ENCODE data around the gene KDM2A. TPM values are rescaled to one million over a fixed set of nuclear protein-coding genes. Genes with fewer than 3 reads are reported as not detected.

The KDM2A gene
- total and polyA plus RNA-seq, 2 of the 13 experiments (the other 11 are each of a cell fraction or from before 2014, with no cell fraction given): 31.3 to 31.4 TPM

GRCh38 chr11:67289651-67290479 is 170.8 kb downstream of the KDM2A start (continued):
- peak; percentile 75; the same call in 1 of the 2 replicates for TF ChIP-seq HNRNPL (IDR thresholded peaks at IDR 0.05; ENCODE audit: low read depth, low read length)
- TF ChIP-seq AGO2 (optimal IDR thresholded peaks at IDR 0.05; ENCODE audit: low read depth, low read length): peak; percentile 69
- TF ChIP-seq SOX6 (IDR thresholded peaks at IDR 0.05): no peak
- TF ChIP-seq SOX6 (CRISPR knock-in tag; IDR thresholded peaks at IDR 0.05): 0 out of 2 replicates have a peak, but pooled peaks have one; percentile 5
- TF ChIP-seq GABPB1 (CRISPR knock-in tag; IDR thresholded peaks at IDR 0.05): 0 out of 2 replicates have a peak, but pooled peaks have one; percentile 18
- no peak for TF ChIP-seq TRIM22 (IDR thresholded peaks at IDR 0.05)
- no peak for TF ChIP-seq SALL1 (CRISPR knock-in tag; IDR thresholded peaks at IDR 0.05)
- TF ChIP-seq ZNF326 (CRISPR knock-in tag; IDR thresholded peaks at IDR 0.05; ENCODE audit: borderline replicate concordance): no peak
- TF ChIP-seq ZMAT3 (CRISPR knock-in tag; conservative IDR thresholded peaks at IDR 0.05): no peak
- 0 out of 2 replicates have a peak, but pooled peaks have one; percentile 11 for TF ChIP-seq ZFY (CRISPR knock-in tag; IDR thresholded peaks at IDR 0.05)
- TF ChIP-seq, protein P1, sequence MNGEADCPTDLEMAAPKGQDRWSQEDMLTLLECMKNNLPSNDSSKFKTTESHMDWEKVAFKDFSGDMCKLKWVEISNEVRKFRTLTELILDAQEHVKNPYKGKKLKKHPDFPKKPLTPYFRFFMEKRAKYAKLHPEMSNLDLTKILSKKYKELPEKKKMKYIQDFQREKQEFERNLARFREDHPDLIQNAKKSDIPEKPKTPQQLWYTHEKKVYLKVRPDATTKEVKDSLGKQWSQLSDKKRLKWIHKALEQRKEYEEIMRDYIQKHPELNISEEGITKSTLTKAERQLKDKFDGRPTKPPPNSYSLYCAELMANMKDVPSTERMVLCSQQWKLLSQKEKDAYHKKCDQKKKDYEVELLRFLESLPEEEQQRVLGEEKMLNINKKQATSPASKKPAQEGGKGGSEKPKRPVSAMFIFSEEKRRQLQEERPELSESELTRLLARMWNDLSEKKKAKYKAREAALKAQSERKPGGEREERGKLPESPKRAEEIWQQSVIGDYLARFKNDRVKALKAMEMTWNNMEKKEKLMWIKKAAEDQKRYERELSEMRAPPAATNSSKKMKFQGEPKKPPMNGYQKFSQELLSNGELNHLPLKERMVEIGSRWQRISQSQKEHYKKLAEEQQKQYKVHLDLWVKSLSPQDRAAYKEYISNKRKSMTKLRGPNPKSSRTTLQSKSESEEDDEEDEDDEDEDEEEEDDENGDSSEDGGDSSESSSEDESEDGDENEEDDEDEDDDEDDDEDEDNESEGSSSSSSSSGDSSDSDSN (CRISPR knock-in tag; IDR thresholded peaks at IDR 0.05): 0 out of 2 replicates have a peak, but pooled peaks have one; percentile 35
- peak; percentile 25; the same call in 1 of the 2 replicates for TF ChIP-seq ZNF687 (CRISPR knock-in tag; IDR thresholded peaks at IDR 0.05)
- no peak for TF ChIP-seq PREB (CRISPR knock-in tag; IDR thresholded peaks at IDR 0.05)
- TF ChIP-seq ZNF776 (CRISPR knock-in tag; IDR thresholded peaks at IDR 0.05): 0 out of 2 replicates have a peak, but pooled peaks have one; percentile 10
- peak; percentile 33 for TF ChIP-seq PATZ1 (CRISPR knock-in tag; IDR thresholded peaks at IDR 0.05)
- 0 out of 2 replicates have a peak, but pooled peaks have one; percentile 56 for TF ChIP-seq NFIB (CRISPR knock-in tag; IDR thresholded peaks at IDR 0.05; ENCODE audit: borderline replicate concordance)
